Peyer's patch (tissue), 4 donors: ENCODE results near the gene PPID. TPM values are rescaled to one million over a fixed set of nuclear protein-coding genes. Genes with fewer than 3 reads are reported as not detected.

Experiments
- DNase-seq, 3 donors: peaks; one replicate each; pipeline ENCODE4 v3.0.0-alpha.2; 2017 to 2019
- H3K27ac ChIP-seq, 4 donors: fragments of 200-600 bp; sonication (generic); one replicate each; pipeline ENCODE4 v1.5.1; 2016 to 2019
- H3K27me3 ChIP-seq, 2 donors: fragments of 200-600 bp; sonication (generic); one replicate each; pipeline ENCODE4 v1.5.1; 2019
- H3K36me3 ChIP-seq, 3 donors: fragments of 200-600 bp; sonication (generic); one replicate each; pipeline ENCODE4 v1.5.1; 2016 to 2019
- H3K4me1 ChIP-seq, 4 donors: fragments of 200-600 bp; sonication (generic); one replicate each; pipeline ENCODE4 v1.5.1; 2016 to 2019
- H3K4me3 ChIP-seq, 4 donors: fragments of 200-600 bp; sonication (generic); 1 replicate in 3 of 4; 2 replicates in 1 of 4; pipeline ENCODE4 v1.5.1; 2016 to 2019; ENCODE audit warnings: mild to moderate bottlenecking in 1 of 4
- H3K9me3 ChIP-seq, 4 donors: fragments of 200-600 bp; sonication (generic); one replicate each; pipeline ENCODE4 v1.5.1; 2016 to 2019; ENCODE audit warnings: mild to moderate bottlenecking in 1 of 4
- POLR2A ChIP-seq, 2 donors: fragments of 450-650 bp; IDR thresholded peaks; one replicate each; pipeline ENCODE4 v1.5.1; 2017; ENCODE audit warnings: antibody characterized with exemption in 2 of 2, mild to moderate bottlenecking in 2 of 2, moderate library complexity in 2 of 2
- total RNA-seq, 4 donors: library from RNA; depleted of rRNA; stranded (reverse); fragments of >200 nt; gene quantifications; one replicate each; pipeline ENCODE4 v1.1.0, GENCODE V29; 2016
- TF ChIP-seq, protein P1 (sequence below), 6 experiments: fragments of 450-650 bp in 4 of 6; fragments of 200-600 bp in 2 of 6; sonication (generic) in 1 of 6; IDR thresholded peaks; one replicate each; pipeline ENCODE4 v1.5.1; 2017 to 2019; ENCODE audit warnings: antibody characterized with exemption in 6 of 6, mild to moderate bottlenecking in 3 of 6, moderate library complexity in 1 of 6

Gene PPID
- total RNA-seq, 4 donors from 2014 or later, result 21.9 to 60.2 (median 28.3) TPM

DNA sequence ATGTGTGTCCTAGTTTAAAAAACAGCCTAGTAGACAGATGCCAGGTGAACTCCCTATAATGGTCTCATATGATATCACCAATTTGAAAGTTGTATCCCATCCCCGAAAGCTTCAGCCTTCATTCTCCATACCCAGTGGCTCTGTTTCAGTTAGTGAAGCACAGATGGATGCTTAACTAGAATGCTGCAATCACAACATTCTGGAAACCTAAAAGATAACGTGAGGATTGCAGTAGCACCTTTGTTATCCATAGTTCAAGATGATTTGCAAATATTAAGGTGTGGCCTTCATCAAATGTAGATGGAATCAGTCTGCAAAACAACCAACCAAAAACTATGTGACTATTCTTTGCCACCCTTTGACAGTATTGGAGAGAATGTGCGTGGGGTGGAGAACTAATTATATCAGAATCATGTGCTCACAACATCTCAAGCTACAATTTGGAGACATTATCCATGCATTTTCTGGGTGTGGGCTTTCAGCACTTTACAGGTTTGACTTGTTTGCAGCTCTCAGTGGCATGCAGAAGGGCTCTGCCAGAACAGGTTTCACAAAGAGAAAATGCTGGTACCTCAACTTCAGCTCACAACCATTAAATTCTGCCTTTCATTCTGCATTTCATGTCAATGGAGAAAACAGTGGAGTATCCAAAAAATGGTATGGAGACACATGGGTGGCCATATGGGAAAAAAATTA lies 18.3 kb upstream of the PPID start:
- Histone ChIP-seq H3K36me3 (no peaks in the 10 kb centered on the region), H3K27ac (no peak overlapping the region), H3K4me3 (no peak overlapping the region), H3K9me3 (no peaks in the 10 kb centered on the region), H3K4me1 (no peaks in the 10 kb centered on the region), H3K27me3 (no peaks in the 10 kb centered on the region)
- DNase-seq, result no peak
- TF ChIP-seq, protein P1, sequence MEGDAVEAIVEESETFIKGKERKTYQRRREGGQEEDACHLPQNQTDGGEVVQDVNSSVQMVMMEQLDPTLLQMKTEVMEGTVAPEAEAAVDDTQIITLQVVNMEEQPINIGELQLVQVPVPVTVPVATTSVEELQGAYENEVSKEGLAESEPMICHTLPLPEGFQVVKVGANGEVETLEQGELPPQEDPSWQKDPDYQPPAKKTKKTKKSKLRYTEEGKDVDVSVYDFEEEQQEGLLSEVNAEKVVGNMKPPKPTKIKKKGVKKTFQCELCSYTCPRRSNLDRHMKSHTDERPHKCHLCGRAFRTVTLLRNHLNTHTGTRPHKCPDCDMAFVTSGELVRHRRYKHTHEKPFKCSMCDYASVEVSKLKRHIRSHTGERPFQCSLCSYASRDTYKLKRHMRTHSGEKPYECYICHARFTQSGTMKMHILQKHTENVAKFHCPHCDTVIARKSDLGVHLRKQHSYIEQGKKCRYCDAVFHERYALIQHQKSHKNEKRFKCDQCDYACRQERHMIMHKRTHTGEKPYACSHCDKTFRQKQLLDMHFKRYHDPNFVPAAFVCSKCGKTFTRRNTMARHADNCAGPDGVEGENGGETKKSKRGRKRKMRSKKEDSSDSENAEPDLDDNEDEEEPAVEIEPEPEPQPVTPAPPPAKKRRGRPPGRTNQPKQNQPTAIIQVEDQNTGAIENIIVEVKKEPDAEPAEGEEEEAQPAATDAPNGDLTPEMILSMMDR (IDR thresholded peaks at IDR 0.05), result no peak
- no peak for TF ChIP-seq POLR2A (IDR thresholded peaks at IDR 0.05)

DNA sequence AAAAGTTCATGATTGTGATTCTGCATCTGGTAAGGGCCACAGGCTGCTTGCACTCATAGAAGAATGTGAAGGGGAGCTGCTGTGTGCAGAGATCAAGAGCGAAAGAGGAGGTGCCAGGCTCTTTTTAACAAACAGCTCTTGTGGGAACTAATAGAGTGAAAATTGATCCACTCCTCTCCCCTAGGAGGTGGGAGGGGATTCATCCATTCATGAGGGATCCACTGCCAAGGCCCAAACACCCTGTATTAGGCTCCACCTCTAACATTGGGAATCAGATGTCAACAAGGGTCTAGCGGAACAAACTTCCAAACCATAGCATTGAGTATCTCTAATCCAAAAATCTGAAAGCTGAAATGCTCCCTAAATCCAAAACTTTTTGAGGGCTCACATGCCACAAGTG lies 16.4 kb upstream of the PPID start:
- no peak for TF ChIP-seq POLR2A (IDR thresholded peaks at IDR 0.05)
- TF ChIP-seq, protein P1 (IDR thresholded peaks at IDR 0.05), result no peak
- Histone ChIP-seq H3K4me3 (no peak overlapping the region), H3K9me3 (no peaks in the 10 kb centered on the region), H3K27ac (no peak overlapping the region), H3K4me1 (no peaks in the 10 kb centered on the region), H3K36me3 (no peaks in the 10 kb centered on the region), H3K27me3 (no peaks in the 10 kb centered on the region)
- DNase-seq, result no peak

DNA sequence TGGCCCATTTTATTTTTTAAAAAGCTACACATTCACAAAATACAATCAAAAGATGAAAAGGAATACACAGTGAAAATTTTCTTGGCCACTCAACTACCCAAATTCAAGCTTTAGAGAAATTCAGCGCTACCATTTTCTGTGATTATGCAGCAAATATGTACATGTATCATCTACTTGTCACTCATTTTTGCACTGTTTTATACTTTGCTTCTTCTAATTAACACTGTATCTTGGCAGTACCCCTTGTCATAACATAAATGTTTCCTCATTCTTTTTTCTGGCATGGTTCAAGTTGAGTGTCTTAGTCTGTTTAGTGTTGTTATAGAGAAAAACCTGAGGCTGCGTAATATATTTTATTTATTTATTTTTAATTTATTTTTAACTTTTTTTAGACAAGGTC lies 15.7 kb upstream of the PPID start:
- DNase-seq, result no peak
- Histone ChIP-seq H3K9me3 (no peaks in the 10 kb centered on the region), H3K27ac (no peak overlapping the region), H3K4me3 (no peak overlapping the region), H3K4me1 (no peaks in the 10 kb centered on the region), H3K36me3 (no peaks in the 10 kb centered on the region), H3K27me3 (no peaks in the 10 kb centered on the region)
- TF ChIP-seq POLR2A (IDR thresholded peaks at IDR 0.05), result no peak
- TF ChIP-seq, protein P1 (IDR thresholded peaks at IDR 0.05), result no peak

GRCh38 chr4:158729716-158730559 lies 6.7 kb upstream of the PPID start:
- Histone ChIP-seq H3K9me3 (no peaks in the 10 kb centered on the region), H3K4me1 (no peaks in the 10 kb centered on the region), H3K4me3 (no peak overlapping the region), H3K27me3 (no peaks in the 10 kb centered on the region), H3K27ac (no peak overlapping the region), H3K36me3 (no peaks in the 10 kb centered on the region)
- peak; percentile 25 to 82 (median 53) for DNase-seq
- TF ChIP-seq POLR2A (IDR thresholded peaks at IDR 0.05), result no peak
- TF ChIP-seq, protein P1 (IDR thresholded peaks at IDR 0.05), result peak in 5 of 6 experiments; percentile 32 to 95 (median 93)

DNA sequence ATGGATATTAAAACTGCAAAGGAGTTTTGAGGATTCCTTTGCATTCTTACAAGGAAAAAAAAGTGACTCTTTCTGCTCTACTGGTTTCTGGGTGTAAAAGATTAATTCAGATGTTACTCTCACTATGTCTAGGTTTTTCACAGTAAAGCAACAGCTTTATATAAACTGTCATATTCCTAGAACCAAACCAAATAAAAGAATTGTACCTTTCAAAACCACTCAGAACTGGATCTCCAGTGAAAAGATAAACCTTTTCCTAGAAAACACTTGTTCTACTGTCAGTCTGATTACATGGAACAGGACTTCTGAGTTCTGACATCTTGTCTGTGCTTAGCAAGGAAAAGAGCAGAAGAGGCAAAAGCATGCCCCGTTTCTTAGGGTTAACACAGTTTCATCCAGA lies 5.0 kb upstream of the PPID start:
- no peak overlapping the region for H3K4me3 ChIP-seq
- DNase-seq, result no peak
- H3K27ac ChIP-seq, result no peak overlapping the region
- no peaks in the 10 kb centered on the region for H3K4me1 ChIP-seq
- H3K9me3 ChIP-seq, result no peaks in the 10 kb centered on the region
- H3K27me3 ChIP-seq, result no peaks in the 10 kb centered on the region
- H3K36me3 ChIP-seq, result no peaks in the 10 kb centered on the region
- TF ChIP-seq, protein P1 (IDR thresholded peaks at IDR 0.05), result no peak
- TF ChIP-seq POLR2A (IDR thresholded peaks at IDR 0.05), result no peak
